Activated CD8-positive, alpha-beta T cell treated with anti-CD3 and anti-CD28 coated beads, Interleukin-2, amount 10 ng/mL, durations not matched to agents 7 days and 5 days (primary cell): ENCODE data around the gene JDP2. TPM values are rescaled to one million over a fixed set of nuclear protein-coding genes. Genes with fewer than 3 reads are reported as not detected.

ENCODE experiments used
- ATAC-seq: fragments of 150-1000 bp; cut with Tn5 transposase; one replicate; pipeline ENCODE4 v1.10.0; 2021; ENCODE audit warnings: moderate library complexity
- CTCF ChIA-PET: fragments of 350-600 bp; sonication (Branson Sonifier 250); formaldehyde crosslinking; loops from one replicate; lab custom pipeline; 2021; ENCODE audit warnings: antibody characterized with exemption; lab: Charles Lee
- POLR2A ChIA-PET: fragments of 350-600 bp; sonication (Branson Sonifier 250); formaldehyde crosslinking; loops from one replicate; lab custom pipeline; 2021; ENCODE audit warnings: antibody characterized with exemption; lab: Charles Lee
- DNase-seq: peaks from one replicate; pipeline ENCODE4 v3.0.0-alpha.2; 2020
- H3K27ac Mint-ChIP-seq: one replicate; pipeline ENCODE4 v1.8.0; 2021; ENCODE audit warnings: mild to moderate bottlenecking, mixed read lengths
- H3K27me3 Mint-ChIP-seq: one replicate; pipeline ENCODE4 v1.8.0; 2021; ENCODE audit warnings: low read depth, mixed read lengths
- H3K36me3 Mint-ChIP-seq: one replicate; pipeline ENCODE4 v1.8.0; 2021; ENCODE audit warnings: low read depth, mixed read lengths
- H3K4me1 Mint-ChIP-seq: one replicate; pipeline ENCODE4 v1.8.0; 2021; ENCODE audit warnings: low read depth, mixed read lengths
- H3K4me3 Mint-ChIP-seq: one replicate; pipeline ENCODE4 v1.8.0; 2021; ENCODE audit warnings: mild to moderate bottlenecking, mixed read lengths
- H3K9me3 Mint-ChIP-seq: one replicate; pipeline ENCODE4 v1.8.0; 2022; ENCODE audit warnings: mixed read lengths; ENCODE audit not compliant: insufficient read depth
- total RNA-seq, 2 experiments: library from RNA; stranded (reverse); gene quantifications; one replicate each; pipeline ENCODE4 v1.2.3, GENCODE V29; 2021

The JDP2 gene
- total RNA-seq, 2 experiments from 2014 or later: 0.71 to 1.4 TPM

GRCh38 chr14:75413013-75413412 is 14.8 kb upstream of the JDP2 start:
- no peak overlapping the region for H3K27ac Mint-ChIP-seq
- H3K9me3 Mint-ChIP-seq: no peaks in the 10 kb centered on the region
- ChIA-PET CTCF (interaction anchor here (0.6 kb wide), 1 partner anchor 41 kb away, joined by 3 read pairs; no protein-coding TSS in a partner anchor), POLR2A (no interaction called here)
- peaks cover 4% of the 10 kb centered on the region for H3K27me3 Mint-ChIP-seq
- H3K4me1 Mint-ChIP-seq: peaks cover 3% of the 10 kb centered on the region
- H3K36me3 Mint-ChIP-seq: no peaks in the 10 kb centered on the region
- DNase-seq (no peak), ATAC-seq (no peak)
- H3K4me3 Mint-ChIP-seq: no peak overlapping the region

- ATAC-seq (no peak), DNase-seq (no peak)
- ChIA-PET CTCF (interaction anchor here (0.6 kb wide), 1 partner anchor 17 kb away, joined by 3 read pairs; no protein-coding TSS in a partner anchor), POLR2A (no interaction called here)
- no peak overlapping the region for H3K27ac Mint-ChIP-seq
- peaks cover 4% of the 10 kb centered on the region for H3K27me3 Mint-ChIP-seq
- no peak overlapping the region for H3K4me3 Mint-ChIP-seq
- H3K4me1 Mint-ChIP-seq: peaks cover 29% of the 10 kb centered on the region
- H3K9me3 Mint-ChIP-seq: no peaks in the 10 kb centered on the region
- H3K36me3 Mint-ChIP-seq: no peaks in the 10 kb centered on the region
These were observed 10.1 kb upstream of the JDP2 start for GRCh38 chr14:75417674-75418073.

GRCh38 chr14:75418850-75419768 is 8.7 kb upstream of the JDP2 start:
- peak; percentile 96 for ATAC-seq
- peak; percentile 82 for DNase-seq
- ChIA-PET CTCF (no interaction called here), POLR2A (no interaction called here)
- peak overlapping the region; percentile 44 for H3K4me3 Mint-ChIP-seq
- peak overlapping the region; percentile 78 for H3K27ac Mint-ChIP-seq
- peaks cover under 1% of the 10 kb centered on the region for H3K36me3 Mint-ChIP-seq
- peaks cover 5% of the 10 kb centered on the region for H3K27me3 Mint-ChIP-seq
- H3K4me1 Mint-ChIP-seq: peaks cover 29% of the 10 kb centered on the region
- no peaks in the 10 kb centered on the region for H3K9me3 Mint-ChIP-seq

- H3K27ac Mint-ChIP-seq: no peak overlapping the region
- H3K36me3 Mint-ChIP-seq: peaks cover 5% of the 10 kb centered on the region
- ATAC-seq (no peak), DNase-seq (no peak)
- POLR2A ChIA-PET: no interaction called here
- peaks cover 22% of the 10 kb centered on the region for H3K27me3 Mint-ChIP-seq
- H3K4me3 Mint-ChIP-seq: no peak overlapping the region
- CTCF ChIA-PET: interaction anchor here (1.1 kb wide), 1 partner anchor 13 kb away, joined by 3 read pairs; no protein-coding TSS in a partner anchor
- peaks cover 36% of the 10 kb centered on the region for H3K4me1 Mint-ChIP-seq
- no peaks in the 10 kb centered on the region for H3K9me3 Mint-ChIP-seq
These were observed 5.7 kb upstream of the JDP2 start for GRCh38 chr14:75422169-75422568.

GRCh38 chr14:75424496-75424895 is 3.3 kb upstream of the JDP2 start:
- no peak overlapping the region for H3K27ac Mint-ChIP-seq
- ATAC-seq: no peak
- POLR2A ChIA-PET: no interaction called here

GRCh38 chr14:75425446-75425845 is 2.4 kb upstream of the JDP2 start:
- peaks cover 36% of the 10 kb centered on the region for H3K27me3 Mint-ChIP-seq
- CTCF ChIA-PET: interaction anchor here (0.8 to 1.5 kb wide), 3 partner anchors 9 to 28 kb away, joined by 3 to 9 read pairs (median 4); no protein-coding TSS in a partner anchor
- ATAC-seq (no peak), DNase-seq (no peak)
- peaks cover 5% of the 10 kb centered on the region for H3K36me3 Mint-ChIP-seq
- no peak overlapping the region for H3K4me3 Mint-ChIP-seq
- no peak overlapping the region for H3K27ac Mint-ChIP-seq
- H3K9me3 Mint-ChIP-seq: no peaks in the 10 kb centered on the region
- peaks cover 22% of the 10 kb centered on the region for H3K4me1 Mint-ChIP-seq
- POLR2A ChIA-PET: no interaction called here

More at GRCh38 chr14:75424496-75424895, 3.3 kb upstream of the JDP2 start:
- Mint-ChIP-seq H3K4me1 (peaks cover 28% of the 10 kb centered on the region), H3K4me3 (no peak overlapping the region), H3K36me3 (peaks cover 5% of the 10 kb centered on the region), H3K27me3 (peaks cover 36% of the 10 kb centered on the region), H3K9me3 (no peaks in the 10 kb centered on the region)
- no peak for DNase-seq
- CTCF ChIA-PET: interaction anchor here (0.8 to 1.7 kb wide), 4 partner anchors 11 to 64 kb away, joined by 3 to 9 read pairs (median 4); no protein-coding TSS in a partner anchor

GRCh38 chr14:75426332-75427125 is 1.3 kb upstream of the JDP2 start:
- DNase-seq (no peak), ATAC-seq (no peak)
- Mint-ChIP-seq H3K4me1 (peaks cover 17% of the 10 kb centered on the region), H3K4me3 (peak overlapping the region; percentile 52), H3K36me3 (peaks cover 5% of the 10 kb centered on the region), H3K9me3 (no peaks in the 10 kb centered on the region), H3K27me3 (peaks cover 36% of the 10 kb centered on the region), H3K27ac (no peak overlapping the region)
- CTCF ChIA-PET: no interaction called here
- POLR2A ChIA-PET: no interaction called here

GRCh38 chr14:75427126-75427481 is 718 bp upstream of the JDP2 start:
- Mint-ChIP-seq H3K4me1 (peaks cover 17% of the 10 kb centered on the region), H3K4me3 (peak overlapping the region; percentile 52), H3K36me3 (peaks cover 5% of the 10 kb centered on the region), H3K27ac (no peak overlapping the region), H3K9me3 (no peaks in the 10 kb centered on the region), H3K27me3 (peaks cover 36% of the 10 kb centered on the region)
- CTCF ChIA-PET: no interaction called here
- POLR2A ChIA-PET: no interaction called here
- DNase-seq (no peak), ATAC-seq (no peak)

GRCh38 chr14:75428230-75429104 is 645 bp downstream of the JDP2 start:
- DNase-seq: no peak
- no peak for ATAC-seq
- H3K27ac Mint-ChIP-seq: no peak overlapping the region
- CTCF ChIA-PET: interaction anchor here (0.8 kb wide), 1 partner anchor 120 kb away, joined by 3 read pairs; no protein-coding TSS in a partner anchor
- peaks cover 5% of the 10 kb centered on the region for H3K36me3 Mint-ChIP-seq
- H3K9me3 Mint-ChIP-seq: no peaks in the 10 kb centered on the region
- peaks cover 17% of the 10 kb centered on the region for H3K4me1 Mint-ChIP-seq
- peak overlapping the region; percentile 67 for H3K4me3 Mint-ChIP-seq
- POLR2A ChIA-PET: no interaction called here
- H3K27me3 Mint-ChIP-seq: peaks cover 36% of the 10 kb centered on the region

- Mint-ChIP-seq H3K36me3 (no peaks in the 10 kb centered on the region), H3K27ac (no peak overlapping the region), H3K9me3 (no peaks in the 10 kb centered on the region), H3K27me3 (peaks cover 29% of the 10 kb centered on the region), H3K4me3 (peak overlapping the region; percentile 67), H3K4me1 (peaks cover 17% of the 10 kb centered on the region)
- CTCF ChIA-PET: interaction anchor here (0.9 to 1.1 kb wide), 2 partner anchors 14 to 25 kb away, joined by 3 to 4 read pairs; no protein-coding TSS in a partner anchor
- no peak for ATAC-seq
- POLR2A ChIA-PET: no interaction called here
- DNase-seq: no peak
These were observed 1.7 kb downstream of the JDP2 start for GRCh38 chr14:75429562-75429961.

- no peak overlapping the region for H3K4me3 Mint-ChIP-seq
- peaks cover 29% of the 10 kb centered on the region for H3K27me3 Mint-ChIP-seq
- DNase-seq (no peak), ATAC-seq (no peak)
- POLR2A ChIA-PET: no interaction called here
- peaks cover 22% of the 10 kb centered on the region for H3K4me1 Mint-ChIP-seq
- H3K27ac Mint-ChIP-seq: no peak overlapping the region
- no peaks in the 10 kb centered on the region for H3K9me3 Mint-ChIP-seq
- CTCF ChIA-PET: interaction anchor here (0.9 to 1.1 kb wide), 2 partner anchors 13 to 24 kb away, joined by 3 to 4 read pairs; no protein-coding TSS in a partner anchor
- no peaks in the 10 kb centered on the region for H3K36me3 Mint-ChIP-seq
These were observed 2.3 kb downstream of the JDP2 start for GRCh38 chr14:75430116-75430515.
